Neural progenitor cell (in vitro differentiated cells): Measurements from ENCODE around the gene UGT1A4. TPM values are rescaled to one million over a fixed set of nuclear protein-coding genes. Genes with fewer than 3 reads are reported as not detected.

ENCODE experiments used
- DNase-seq: peaks from one replicate; pipeline ENCODE4 v3.0.0-alpha.2; 2016; ENCODE audit warnings: low spot score
- H2AFZ ChIP-seq: fragments of 200-600 bp; sonication (generic); replicated peaks from 2 replicates; pipeline ENCODE4 v1.6.1; 2016; ENCODE audit warnings: antibody characterized with exemption
- H3F3A ChIP-seq: fragments of 200-600 bp; sonication (generic); 2 replicates; pipeline ENCODE4 v1.6.1; 2016; ENCODE audit warnings: antibody characterized with exemption, low read depth
- H3K27ac ChIP-seq: fragments of 200-600 bp; sonication (generic); 2 replicates; pipeline ENCODE4 v1.5.1; 2016; ENCODE audit warnings: mild to moderate bottlenecking
- H3K27me3 ChIP-seq: fragments of 200-600 bp; sonication (generic); 2 replicates; pipeline ENCODE4 v1.6.1; 2016; ENCODE audit warnings: mild to moderate bottlenecking, moderate library complexity
- H3K36me3 ChIP-seq: fragments of 200-600 bp; sonication (generic); 2 replicates; pipeline ENCODE4 v1.5.1; 2016
- H3K4me1 ChIP-seq: fragments of 200-600 bp; sonication (generic); 2 replicates; pipeline ENCODE4 v1.6.1; 2016; ENCODE audit warnings: mixed run types
- H3K4me2 ChIP-seq: fragments of 200-600 bp; sonication (generic); 2 replicates; pipeline ENCODE4 v1.6.1; 2016
- H3K4me3 ChIP-seq: fragments of 200-600 bp; sonication (generic); 2 replicates; pipeline ENCODE4 v1.5.1; 2016
- H3K79me2 ChIP-seq: fragments of 200-600 bp; sonication (generic); 2 replicates; pipeline ENCODE4 v1.6.1; 2016; ENCODE audit warnings: low read depth
- H3K9ac ChIP-seq: fragments of 200-600 bp; sonication (generic); 2 replicates; pipeline ENCODE4 v1.6.1; 2016
- H3K9me3 ChIP-seq: fragments of 200-600 bp; sonication (generic); 2 replicates; pipeline ENCODE4 v1.5.1; 2016; ENCODE audit warnings: low read depth
- H4K20me1 ChIP-seq: fragments of 200-600 bp; sonication (generic); 2 replicates; pipeline ENCODE4 v1.6.1; 2016; ENCODE audit warnings: low read depth
- H3K27ac Mint-ChIP-seq: 3 replicates; pipeline ENCODE4 v1.8.0; 2021; ENCODE audit warnings: mixed read lengths
- H3K27me3 Mint-ChIP-seq: 2 replicates; pipeline ENCODE4 v1.8.0; 2022; ENCODE audit warnings: low read depth, mild to moderate bottlenecking, inconsistent platforms, moderate library complexity, mixed read lengths; ENCODE audit not compliant: insufficient read depth
- H3K36me3 Mint-ChIP-seq: 3 replicates; pipeline ENCODE4 v1.8.0; 2021; ENCODE audit warnings: mixed read lengths
- H3K4me1 Mint-ChIP-seq: 3 replicates; pipeline ENCODE4 v1.8.0; 2021; ENCODE audit warnings: mixed read lengths
- H3K4me3 Mint-ChIP-seq: 3 replicates; pipeline ENCODE4 v1.8.0; 2021; ENCODE audit warnings: mild to moderate bottlenecking, moderate library complexity, mixed read lengths
- H3K9me3 Mint-ChIP-seq: 3 replicates; pipeline ENCODE4 v1.8.0; 2020; ENCODE audit warnings: mixed read lengths
- EZH2 ChIP-seq: fragments of 200-600 bp; sonication (generic); IDR thresholded peaks from 2 replicates; pipeline ENCODE4 v1.6.1; 2017; ENCODE audit warnings: antibody characterized with exemption, mild to moderate bottlenecking, moderate library complexity
- EZH2phosphoT487 ChIP-seq: fragments of 200-600 bp; sonication (generic); IDR thresholded peaks from 2 replicates; pipeline ENCODE4 v1.6.1; 2017; ENCODE audit warnings: antibody characterized with exemption
- total RNA-seq: library from RNA; depleted of rRNA; stranded (reverse); fragments of >200 nt; gene quantifications from 2 replicates; pipeline ENCODE4 v1.2.3, GENCODE V29; 2015; ENCODE audit warnings: low replicate concordance
- TF ChIP-seq, protein P1 (sequence below): fragments of 200-600 bp; sonication (generic); IDR thresholded peaks from 2 replicates; pipeline ENCODE4 v1.5.1; 2017; ENCODE audit warnings: antibody characterized with exemption, mild to moderate bottlenecking

Gene UGT1A4
- total RNA-seq, 1 donor from 2014 or later: not detected

DNA sequence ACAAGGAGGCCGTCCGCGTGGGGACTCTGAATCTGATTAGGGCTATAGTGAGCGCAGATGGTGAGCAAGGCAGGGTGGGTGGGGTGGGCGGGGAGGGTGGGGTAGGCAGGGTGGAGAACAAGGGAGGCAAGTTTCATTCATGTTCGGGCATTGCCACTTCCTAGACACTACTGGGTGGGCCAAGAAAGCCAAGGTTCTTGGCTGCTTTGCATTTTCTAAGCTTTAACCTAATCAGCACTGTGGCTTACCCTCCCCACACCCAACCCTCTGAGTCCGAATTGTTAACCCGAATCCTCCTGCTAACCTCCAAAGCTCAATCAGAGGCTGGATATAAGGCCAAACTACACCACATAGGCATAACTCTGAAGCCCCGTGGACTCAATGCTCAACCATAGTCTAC is 77.7 kb downstream of the UGT1A4 start:
- Mint-ChIP-seq H3K4me1 (peaks cover 2% of the 10 kb centered on the region), H3K36me3 (no peaks in the 10 kb centered on the region), H3K27me3 (peaks cover 10% of the 10 kb centered on the region), H3K27ac (no peak overlapping the region), H3K9me3 (peaks cover 7% of the 10 kb centered on the region), H3K4me3 (no peak overlapping the region)
- Histone ChIP-seq H3K9ac (no peak overlapping the region), H3K27ac (no peak overlapping the region), H3K27me3 (no peaks in the 10 kb centered on the region), H2AFZ (no peak overlapping the region), H3K4me3 (no peak overlapping the region), H3K9me3 (no peaks in the 10 kb centered on the region), H3K4me2 (no peak overlapping the region), H3K79me2 (no peaks in the 10 kb centered on the region), H3F3A (no peaks in the 10 kb centered on the region), H4K20me1 (no peaks in the 10 kb centered on the region), H3K36me3 (no peaks in the 10 kb centered on the region), H3K4me1 (no peaks in the 10 kb centered on the region)
- TF ChIP-seq, protein P1, sequence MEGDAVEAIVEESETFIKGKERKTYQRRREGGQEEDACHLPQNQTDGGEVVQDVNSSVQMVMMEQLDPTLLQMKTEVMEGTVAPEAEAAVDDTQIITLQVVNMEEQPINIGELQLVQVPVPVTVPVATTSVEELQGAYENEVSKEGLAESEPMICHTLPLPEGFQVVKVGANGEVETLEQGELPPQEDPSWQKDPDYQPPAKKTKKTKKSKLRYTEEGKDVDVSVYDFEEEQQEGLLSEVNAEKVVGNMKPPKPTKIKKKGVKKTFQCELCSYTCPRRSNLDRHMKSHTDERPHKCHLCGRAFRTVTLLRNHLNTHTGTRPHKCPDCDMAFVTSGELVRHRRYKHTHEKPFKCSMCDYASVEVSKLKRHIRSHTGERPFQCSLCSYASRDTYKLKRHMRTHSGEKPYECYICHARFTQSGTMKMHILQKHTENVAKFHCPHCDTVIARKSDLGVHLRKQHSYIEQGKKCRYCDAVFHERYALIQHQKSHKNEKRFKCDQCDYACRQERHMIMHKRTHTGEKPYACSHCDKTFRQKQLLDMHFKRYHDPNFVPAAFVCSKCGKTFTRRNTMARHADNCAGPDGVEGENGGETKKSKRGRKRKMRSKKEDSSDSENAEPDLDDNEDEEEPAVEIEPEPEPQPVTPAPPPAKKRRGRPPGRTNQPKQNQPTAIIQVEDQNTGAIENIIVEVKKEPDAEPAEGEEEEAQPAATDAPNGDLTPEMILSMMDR: no peak
- TF ChIP-seq EZH2 (no peak), EZH2phosphoT487 (no peak)
- DNase-seq: no peak

DNA sequence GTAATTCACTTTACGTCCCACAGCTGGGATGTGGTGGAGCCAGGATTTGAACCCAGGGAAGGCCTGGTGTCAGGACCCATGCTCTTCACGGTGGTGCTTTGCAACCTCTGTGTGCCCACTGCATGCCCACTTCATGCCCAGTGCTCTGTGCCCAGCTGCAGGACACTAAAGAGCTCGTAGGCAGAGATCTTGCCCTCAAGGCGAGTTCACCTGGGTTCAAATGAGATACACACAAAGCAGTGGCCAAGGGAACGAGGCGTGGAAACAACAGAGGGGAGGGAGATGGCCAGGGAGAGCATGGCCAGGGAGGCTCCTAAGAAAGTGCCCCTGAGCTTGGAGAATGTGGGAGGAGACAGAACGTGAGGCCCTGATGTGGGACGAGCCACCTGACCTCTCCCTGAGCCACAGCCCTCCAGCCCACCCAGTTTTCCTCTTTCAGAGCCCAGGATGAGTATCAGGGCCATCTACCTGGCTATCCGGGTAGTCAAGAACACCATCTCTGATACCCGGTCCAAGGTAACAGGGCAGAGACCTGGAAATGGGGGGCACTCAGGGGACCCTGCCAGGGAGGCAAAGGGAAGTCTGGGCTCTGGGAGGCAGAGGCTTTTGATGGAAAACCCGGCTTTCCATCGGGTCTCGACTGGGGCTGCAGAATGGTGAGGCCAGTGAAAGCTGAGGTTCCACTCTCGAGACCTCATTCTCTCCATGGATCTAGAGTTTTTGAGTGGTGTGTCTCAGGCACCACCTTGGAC is 80.0 kb downstream of the UGT1A4 start:
- Histone ChIP-seq H3K79me2 (no peaks in the 10 kb centered on the region), H3F3A (no peaks in the 10 kb centered on the region), H3K9me3 (no peaks in the 10 kb centered on the region), H3K36me3 (no peaks in the 10 kb centered on the region), H3K27ac (no peak overlapping the region), H3K4me1 (no peaks in the 10 kb centered on the region), H3K9ac (no peak overlapping the region), H3K27me3 (no peaks in the 10 kb centered on the region), H3K4me3 (no peak overlapping the region), H4K20me1 (no peaks in the 10 kb centered on the region), H2AFZ (no peak overlapping the region), H3K4me2 (no peak overlapping the region)
- TF ChIP-seq EZH2phosphoT487 (no peak), EZH2 (no peak)
- TF ChIP-seq, protein P1: no peak
- no peak overlapping the region for H3K27ac Mint-ChIP-seq
- no peaks in the 10 kb centered on the region for H3K36me3 Mint-ChIP-seq
- H3K4me3 Mint-ChIP-seq: no peak overlapping the region
- H3K27me3 Mint-ChIP-seq: peaks cover 2% of the 10 kb centered on the region
- peaks cover 14% of the 10 kb centered on the region for H3K9me3 Mint-ChIP-seq
- DNase-seq: no peak
- H3K4me1 Mint-ChIP-seq: peaks cover 1% of the 10 kb centered on the region

DNA sequence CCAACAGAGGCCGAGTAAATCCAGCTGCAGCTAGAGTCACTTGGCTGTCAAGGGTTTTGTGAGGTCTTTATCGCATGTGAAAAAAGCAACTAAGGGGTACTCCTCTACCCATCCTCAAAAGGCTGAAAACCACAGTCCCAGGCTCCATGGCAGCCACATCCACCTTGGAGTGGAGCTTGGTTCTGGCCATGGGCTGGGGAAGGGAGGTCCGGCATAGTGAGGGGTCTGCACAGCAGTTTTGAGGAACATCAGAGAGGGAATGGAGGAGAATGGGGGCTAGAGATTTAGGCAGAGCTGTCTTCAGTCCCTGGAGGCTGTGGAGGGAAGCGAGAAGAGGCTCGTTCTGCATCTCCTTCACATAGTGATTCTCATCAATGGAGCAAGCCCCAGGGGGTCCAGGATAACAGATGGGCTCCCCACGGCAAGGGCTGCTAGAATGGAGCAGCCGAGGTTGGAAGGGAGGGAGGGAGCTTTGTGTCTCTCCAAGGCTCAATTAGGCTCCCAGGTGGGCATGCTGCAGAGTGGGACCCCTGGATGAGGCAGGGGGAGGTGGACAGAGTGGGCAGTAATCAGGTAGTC is 80.6 kb downstream of the UGT1A4 start:
- H3K9me3 Mint-ChIP-seq: peaks cover 14% of the 10 kb centered on the region
- no peaks in the 10 kb centered on the region for H3K36me3 ChIP-seq

DNA sequence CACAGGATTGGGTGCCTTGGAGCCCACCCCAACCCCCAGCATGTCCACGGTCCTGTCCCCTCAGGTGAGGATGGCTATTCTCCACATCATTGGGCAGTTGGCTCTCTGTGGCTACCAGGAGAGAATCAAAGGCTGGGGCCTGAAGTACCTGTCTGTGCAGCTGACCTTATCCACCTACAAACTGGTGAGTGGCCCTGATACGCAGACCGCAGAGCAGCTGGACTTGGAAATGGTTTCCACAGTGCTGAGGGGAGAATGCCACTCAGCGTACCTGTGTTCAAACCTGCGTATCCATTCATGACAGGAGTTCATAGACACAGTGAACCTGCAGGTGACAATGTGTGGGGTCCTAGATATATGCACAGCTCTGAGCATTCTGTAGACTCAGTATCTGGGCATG is 81.2 kb downstream of the UGT1A4 start:
- Mint-ChIP-seq H3K9me3 (peaks cover 16% of the 10 kb centered on the region), H3K36me3 (no peaks in the 10 kb centered on the region), H3K27ac (no peak overlapping the region), H3K4me3 (no peak overlapping the region), H3K4me1 (no peaks in the 10 kb centered on the region), H3K27me3 (peaks cover 4% of the 10 kb centered on the region)
- Histone ChIP-seq H3K9ac (no peak overlapping the region), H4K20me1 (no peaks in the 10 kb centered on the region), H3K4me3 (no peak overlapping the region), H3K27me3 (no peaks in the 10 kb centered on the region), H3K9me3 (no peaks in the 10 kb centered on the region), H2AFZ (no peak overlapping the region), H3K4me1 (no peaks in the 10 kb centered on the region), H3K36me3 (no peaks in the 10 kb centered on the region), H3K27ac (no peak overlapping the region), H3F3A (no peaks in the 10 kb centered on the region), H3K4me2 (no peak overlapping the region), H3K79me2 (no peaks in the 10 kb centered on the region)
- TF ChIP-seq, protein P1: no peak
- no peak for TF ChIP-seq EZH2phosphoT487
- no peak for TF ChIP-seq EZH2
- no peak for DNase-seq

More for the DNA sequence above, 80.6 kb downstream of the UGT1A4 start:
- DNase-seq: no peak
- H4K20me1 ChIP-seq: no peaks in the 10 kb centered on the region
- H3K9ac ChIP-seq: no peak overlapping the region
- TF ChIP-seq EZH2 (no peak), EZH2phosphoT487 (no peak)
- Mint-ChIP-seq H3K36me3 (no peaks in the 10 kb centered on the region), H3K27me3 (peaks cover 3% of the 10 kb centered on the region), H3K4me1 (no peaks in the 10 kb centered on the region), H3K4me3 (no peak overlapping the region), H3K27ac (no peak overlapping the region)
- no peaks in the 10 kb centered on the region for H3F3A ChIP-seq
- H3K4me1 ChIP-seq: no peaks in the 10 kb centered on the region
- no peaks in the 10 kb centered on the region for H3K79me2 ChIP-seq
- no peaks in the 10 kb centered on the region for H3K9me3 ChIP-seq
- no peak overlapping the region for H3K4me2 ChIP-seq
- H3K27me3 ChIP-seq: no peaks in the 10 kb centered on the region
- H2AFZ ChIP-seq: no peak overlapping the region
- H3K27ac ChIP-seq: no peak overlapping the region
- no peak overlapping the region for H3K4me3 ChIP-seq
